Occipital lobe (tissue), 2 donors: Measurements from ENCODE around the gene NDUFA8. TPM values are rescaled to one million over a fixed set of nuclear protein-coding genes. Genes with fewer than 3 reads are reported as not detected.
A peak's percentile ranks its signal among the peaks of the same experiment; 100 is the strongest.

ENCODE experiments used
- DNase-seq: peaks from one replicate; lab custom pipeline; 2025; lab: John Stamatoyannopoulos, UW
- total RNA-seq: library from RNA; depleted of rRNA; stranded (reverse); fragments of >200 nt; gene quantifications from one replicate; pipeline ENCODE4 v1.2.3, GENCODE V29; 2014

Gene NDUFA8
- total RNA-seq, 1 donor from 2014 or later: 18.2 TPM

- DNase-seq: no peak
Observed at GRCh38 chr9:122138560-122139268, 20.9 kb downstream of the NDUFA8 start.

GRCh38 chr9:122135529-122135859 is 24.1 kb downstream of the NDUFA8 start:
- DNase-seq: no peak

- DNase-seq: no peak
Observed at GRCh38 chr9:122134822-122135528, 24.6 kb downstream of the NDUFA8 start.

- no peak for DNase-seq
Observed at GRCh38 chr9:122133984-122134535, 25.5 kb downstream of the NDUFA8 start.

- no peak for DNase-seq
Observed at GRCh38 chr9:122133263-122133983, 26.2 kb downstream of the NDUFA8 start.

- DNase-seq: no peak
Observed at GRCh38 chr9:122132539-122132938, 27.0 kb downstream of the NDUFA8 start.

- no peak for DNase-seq
Observed at GRCh38 chr9:122131401-122132001, 28.1 kb downstream of the NDUFA8 start.

GRCh38 chr9:122130837-122131236 is 28.7 kb downstream of the NDUFA8 start:
- DNase-seq: no peak

GRCh38 chr9:122129969-122130368 is 29.6 kb downstream of the NDUFA8 start:
- DNase-seq: no peak

- DNase-seq: no peak
Observed at GRCh38 chr9:122128969-122129343, 30.6 kb downstream of the NDUFA8 start.

- no peak for DNase-seq
Observed at GRCh38 chr9:122128007-122128968, 31.3 kb downstream of the NDUFA8 start.

- peak; percentile 83 for DNase-seq
Observed at GRCh38 chr9:122127396-122127798, 32.2 kb downstream of the NDUFA8 start.

- peak; percentile 35 for DNase-seq
Observed at GRCh38 chr9:122126331-122127261, 33.0 kb downstream of the NDUFA8 start.

GRCh38 chr9:122125509-122126330 is 33.9 kb downstream of the NDUFA8 start:
- DNase-seq: no peak

GRCh38 chr9:122125158-122125508 is 34.4 kb downstream of the NDUFA8 start:
- DNase-seq: peak; percentile 81

- DNase-seq: no peak
Observed at GRCh38 chr9:122124528-122124927, 35.1 kb downstream of the NDUFA8 start.

- DNase-seq: no peak
Observed at GRCh38 chr9:122124048-122124447, 35.5 kb downstream of the NDUFA8 start.

GRCh38 chr9:122122903-122123632 is 36.5 kb downstream of the NDUFA8 start:
- DNase-seq: peak; percentile 31
